Measurements from ENCODE around the gene RUVBL1.

RUVBL1 gene

DNA sequence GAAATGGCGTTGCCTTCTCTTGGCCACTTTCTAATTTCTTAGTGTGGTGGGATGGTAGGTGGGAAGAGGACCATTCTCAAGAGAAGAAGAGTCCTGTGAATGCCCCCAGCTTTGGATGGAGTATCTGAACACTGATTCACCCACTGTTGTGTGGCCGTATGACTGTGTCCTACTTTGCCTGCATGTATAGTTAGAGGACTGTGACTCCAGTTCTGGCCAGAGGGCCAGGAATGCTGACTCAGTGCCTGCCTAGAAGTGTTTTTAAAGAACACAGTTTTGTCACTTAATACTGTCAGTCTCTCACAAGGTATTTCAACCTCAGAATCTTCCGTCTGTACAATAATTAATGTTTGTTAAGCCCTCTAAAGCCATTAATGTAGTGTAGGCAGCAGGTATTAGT lies 69.2 kb downstream of the RUVBL1 start:
- no peak for DNase-seq (ENCODE audit: extremely low read depth, low read depth)
- H3K4me3 ChIP-seq (replicated peaks; ENCODE audit: low read depth, low read length) = peak overlapping the region; percentile 92
- TF ChIP-seq CTCF (IDR thresholded peaks at IDR 0.05; ENCODE audit: low read depth, low read length, missing control alignments) = no peak

DNA sequence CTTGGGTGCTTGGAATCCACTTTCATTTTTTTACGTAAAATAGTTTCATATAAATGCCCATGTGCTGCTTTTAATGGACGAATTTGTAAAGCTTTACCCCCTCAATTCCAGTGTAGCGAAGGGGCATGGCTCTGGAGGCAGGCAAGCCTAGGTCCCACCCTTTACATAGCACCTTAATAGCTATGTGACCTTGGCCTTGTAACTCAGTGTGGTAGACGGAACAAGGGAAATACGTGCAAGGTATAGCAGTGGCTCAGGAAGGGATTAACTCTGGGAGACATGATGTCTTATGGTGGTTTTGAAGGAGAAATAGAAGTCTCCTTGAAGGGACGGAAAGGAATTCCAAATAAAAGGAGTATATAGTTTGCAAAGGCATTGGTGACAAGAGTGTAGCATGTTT lies 70.0 kb downstream of the RUVBL1 start:
- H3K4me3 ChIP-seq (replicated peaks; ENCODE audit: low read depth, low read length) = peak overlapping the region; percentile 92
- no peak for TF ChIP-seq CTCF (IDR thresholded peaks at IDR 0.05; ENCODE audit: low read depth, low read length, missing control alignments)
- DNase-seq (ENCODE audit: extremely low read depth, low read depth) = no peak

- peak overlapping the region; percentile 92 for H3K4me3 ChIP-seq (replicated peaks; ENCODE audit: low read depth, low read length)
These were observed 70.8 kb downstream of the RUVBL1 start for GRCh38 chr3:128052595-128053351.

GRCh38 chr3:128051837-128052594 lies 71.6 kb downstream of the RUVBL1 start, which contains the start of gene SEC61A1:
SEC61A1 (plus strand) TSS chr3:128052437; CDS start chr3:128052553, 116 bp downstream.
- DNase-seq (ENCODE audit: extremely low read depth, low read depth) = peak; percentile 56
- peak within 1 kb of the TSS; percentile 92 for H3K4me3 ChIP-seq (replicated peaks; ENCODE audit: low read depth, low read length)
- no peak for TF ChIP-seq CTCF (IDR thresholded peaks at IDR 0.05; ENCODE audit: low read depth, low read length, missing control alignments)

More at GRCh38 chr3:128052595-128053351, 70.8 kb downstream of the RUVBL1 start:
- no peak for DNase-seq (ENCODE audit: extremely low read depth, low read depth)
- TF ChIP-seq CTCF (IDR thresholded peaks at IDR 0.05; ENCODE audit: low read depth, low read length, missing control alignments) = no peak

- TF ChIP-seq CTCF (IDR thresholded peaks at IDR 0.05; ENCODE audit: low read depth, low read length, missing control alignments) = no peak
- no peak for DNase-seq (ENCODE audit: extremely low read depth, low read depth)
- H3K4me3 ChIP-seq (replicated peaks; ENCODE audit: low read depth, low read length) = peak overlapping the region; percentile 92
These were observed 72.2 kb downstream of the RUVBL1 start for GRCh38 chr3:128051459-128051836.

- DNase-seq (ENCODE audit: extremely low read depth, low read depth) = no peak
- no peak for TF ChIP-seq CTCF (IDR thresholded peaks at IDR 0.05; ENCODE audit: low read depth, low read length, missing control alignments)
- no peak overlapping the region for H3K4me3 ChIP-seq (replicated peaks; ENCODE audit: low read depth, low read length)
These were observed 73.0 kb downstream of the RUVBL1 start for GRCh38 chr3:128050597-128050996.

All from HFF-Myc (cell line).